ENCODE measurements around the gene CACNG4.

The CACNG4 gene

DNA sequence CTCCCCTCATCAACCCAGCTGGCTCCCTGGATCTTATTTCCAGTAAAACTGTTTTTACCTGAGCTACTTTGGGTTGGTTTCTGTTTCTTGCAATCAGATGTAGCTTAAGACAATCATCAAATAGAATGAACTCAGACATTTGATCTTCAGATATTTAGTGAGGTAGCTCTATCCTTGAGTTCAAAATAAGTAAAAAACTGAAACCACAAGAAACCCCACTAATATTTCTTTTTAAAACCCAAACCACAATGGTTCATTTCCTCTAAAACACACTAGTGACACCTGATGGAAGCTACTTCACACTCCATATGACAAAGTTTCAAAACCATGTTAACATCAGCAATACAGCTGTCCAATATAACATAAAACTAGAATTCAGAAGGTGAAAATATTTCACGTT lies 117.6 kb downstream of the CACNG4 start:
- H3K9ac ChIP-seq (ENCODE audit: low read depth in 1 of 2, low read length in 2 of 2), result no peak overlapping the region
- peaks cover 0 to 12% of the 10 kb centered on the region in 2 donors for H3K4me1 ChIP-seq (ENCODE audit: control insufficient read depth in 1 of 2, insufficient read depth in 2 of 2, low read length in 2 of 2)
- no peak overlapping the region for H3K27ac ChIP-seq (ENCODE audit: low read depth, low read length)
- H3K27me3 ChIP-seq (ENCODE audit: control insufficient read depth in 1 of 2, insufficient read depth in 2 of 2, low read length in 2 of 2), result no peaks in the 10 kb centered on the region
- H3K9me3 ChIP-seq (ENCODE audit: control insufficient read depth in 1 of 2, low read length in 2 of 2), result no peaks in the 10 kb centered on the region
- H3K36me3 ChIP-seq (ENCODE audit: control insufficient read depth in 1 of 2, insufficient read depth in 2 of 2, low read length in 2 of 2), result peaks cover 13 to 18% of the 10 kb centered on the region in 2 donors
- H3K4me3 ChIP-seq (ENCODE audit: low read depth in 1 of 2, low read length in 2 of 2), result no peak overlapping the region
